ENCODE results near the gene DYNLRB1. TPM values are rescaled to one million over a fixed set of nuclear protein-coding genes. Genes with fewer than 3 reads are reported as not detected.

The DYNLRB1 gene
- total and polyA plus RNA-seq, 9 of the 15 experiments (the other 6 are each of a cell fraction or from before 2014, with no cell fraction given): 48.7 to 358 (median 121) TPM

- TF ChIP-seq CREB1 (IDR thresholded peaks at IDR 0.05) (no peak), CREB1 (CRISPR knock-in tag; IDR thresholded peaks at IDR 0.05) (no peak), ZNF324 (CRISPR knock-in tag; IDR thresholded peaks at IDR 0.05) (no peak), ETV5 (CRISPR knock-in tag; IDR thresholded peaks at IDR 0.05; ENCODE audit: low read depth) (peak; percentile 40; the same call in 1 of the 2 replicates), DMBX1 (CRISPR knock-in tag; IDR thresholded peaks at IDR 0.05; ENCODE audit: borderline replicate concordance) (no peak), ZNF384 (IDR thresholded peaks at IDR 0.05; ENCODE audit: low read depth, low read length) (no peak), THRB (CRISPR knock-in tag; conservative IDR thresholded peaks at IDR 0.05) (no peak), NCOA4 (IDR thresholded peaks at IDR 0.05; ENCODE audit: partially characterized antibody) (no peak), GTF2B (IDR thresholded peaks at IDR 0.05; ENCODE audit: extremely low read depth, insufficient read length) (no peak), MTA2 (IDR thresholded peaks at IDR 0.05; ENCODE audit: low read depth) (no peak), CEBPB (tag; IDR thresholded peaks at IDR 0.05) (0 out of 2 replicates have a peak, but pooled peaks have one; percentile 33), HMGN3 (IDR thresholded peaks at IDR 0.05; ENCODE audit: borderline replicate concordance, extremely low read depth, insufficient read length, low read depth, low read length) (no peak)
Measured at GRCh38 chr20:34538671-34539123, 22.5 kb downstream of the DYNLRB1 start (continued).

All from K562 (cell line).